ENCODE measurements around the gene RAB3IL1.

Gene RAB3IL1

DNA sequence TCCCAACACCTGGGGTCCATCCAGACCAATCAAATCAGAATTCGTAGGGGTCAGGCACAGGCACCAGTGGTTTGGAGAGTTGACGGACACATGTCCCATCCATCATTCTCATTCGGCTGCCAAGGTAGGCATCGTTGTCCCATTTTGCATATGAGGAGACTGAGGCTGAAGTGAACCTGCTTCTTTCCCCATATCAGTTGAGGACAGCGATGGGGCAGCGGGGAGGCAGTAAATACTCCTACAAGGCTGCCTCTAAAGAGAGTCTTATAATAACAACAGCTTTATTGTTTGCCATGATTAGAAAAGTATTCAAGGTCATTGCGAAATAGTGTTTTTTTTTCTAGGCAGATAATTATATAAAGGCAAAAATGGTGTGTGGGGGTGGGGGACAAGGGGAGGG lies 31.1 kb upstream of the RAB3IL1 start:
- no peaks in the 10 kb centered on the region for H4K20me1 ChIP-seq (ENCODE audit: low read depth, low read length)
- no peaks in the 10 kb centered on the region for H3K9me2 ChIP-seq (replicated peaks; ENCODE audit: insufficient read depth, low read length)
- no peak overlapping the region for H3K27ac ChIP-seq (ENCODE audit: low read depth, low read length)
- H3F3A ChIP-seq (ENCODE audit: insufficient read depth) = no peaks in the 10 kb centered on the region
- no peak overlapping the region for H3K4me2 ChIP-seq (ENCODE audit: low read depth, low read length, poor library complexity, severe bottlenecking)
- no peak overlapping the region for H2AFZ ChIP-seq (ENCODE audit: low read depth, low read length, severe bottlenecking)
- no peak overlapping the region for H3K4me3 ChIP-seq (ENCODE audit: insufficient read depth, low read length, poor library complexity, severe bottlenecking)
- H3K79me2 ChIP-seq (ENCODE audit: insufficient read depth, low read length) = no peaks in the 10 kb centered on the region
- TF ChIP-seq CTCF (IDR thresholded peaks at IDR 0.05; ENCODE audit: insufficient read depth, low read length, poor library complexity, severe bottlenecking) (no peak), EZH2phosphoT487 (conservative IDR thresholded peaks at IDR 0.05; ENCODE audit: low read length) (no peak)
- no peaks in the 10 kb centered on the region for H3K27me3 ChIP-seq (ENCODE audit: low read length)
- no peaks in the 10 kb centered on the region for H3K36me3 ChIP-seq (ENCODE audit: low read length)
- no peaks in the 10 kb centered on the region for H3K9me3 ChIP-seq (ENCODE audit: insufficient read depth, low read length)
- no peak overlapping the region for H3K9ac ChIP-seq (ENCODE audit: low read length)

GRCh38 chr11:61947486-61948210 lies 30.3 kb upstream of the RAB3IL1 start:
- H3K9me3 ChIP-seq (ENCODE audit: insufficient read depth, low read length) = no peaks in the 10 kb centered on the region
- H3K27me3 ChIP-seq (ENCODE audit: low read length) = no peaks in the 10 kb centered on the region
- H3F3A ChIP-seq (ENCODE audit: insufficient read depth) = no peaks in the 10 kb centered on the region
- no peak overlapping the region for H3K9ac ChIP-seq (ENCODE audit: low read length)
- peak; percentile 89 for TF ChIP-seq CTCF (IDR thresholded peaks at IDR 0.05; ENCODE audit: insufficient read depth, low read length, poor library complexity, severe bottlenecking)
- no peak for TF ChIP-seq EZH2phosphoT487 (conservative IDR thresholded peaks at IDR 0.05; ENCODE audit: low read length)
- no peaks in the 10 kb centered on the region for H3K36me3 ChIP-seq (ENCODE audit: low read length)
- H3K9me2 ChIP-seq (replicated peaks; ENCODE audit: insufficient read depth, low read length) = no peaks in the 10 kb centered on the region
- no peaks in the 10 kb centered on the region for H4K20me1 ChIP-seq (ENCODE audit: low read depth, low read length)
- H3K27ac ChIP-seq (ENCODE audit: low read depth, low read length) = no peak overlapping the region
- H2AFZ ChIP-seq (ENCODE audit: low read depth, low read length, severe bottlenecking) = no peak overlapping the region
- H3K4me2 ChIP-seq (ENCODE audit: low read depth, low read length, poor library complexity, severe bottlenecking) = no peak overlapping the region
- no peaks in the 10 kb centered on the region for H3K79me2 ChIP-seq (ENCODE audit: insufficient read depth, low read length)
- no peak overlapping the region for H3K4me3 ChIP-seq (ENCODE audit: insufficient read depth, low read length, poor library complexity, severe bottlenecking)

GRCh38 chr11:61946894-61947293 lies 29.5 kb upstream of the RAB3IL1 start:
- H3K36me3 ChIP-seq (ENCODE audit: low read length) = no peaks in the 10 kb centered on the region
- H3F3A ChIP-seq (ENCODE audit: insufficient read depth) = no peaks in the 10 kb centered on the region
- no peaks in the 10 kb centered on the region for H4K20me1 ChIP-seq (ENCODE audit: low read depth, low read length)
- H3K27ac ChIP-seq (ENCODE audit: low read depth, low read length) = no peak overlapping the region
- TF ChIP-seq EZH2phosphoT487 (conservative IDR thresholded peaks at IDR 0.05; ENCODE audit: low read length) (no peak), CTCF (IDR thresholded peaks at IDR 0.05; ENCODE audit: insufficient read depth, low read length, poor library complexity, severe bottlenecking) (no peak)
- no peaks in the 10 kb centered on the region for H3K9me3 ChIP-seq (ENCODE audit: insufficient read depth, low read length)
- no peaks in the 10 kb centered on the region for H3K9me2 ChIP-seq (replicated peaks; ENCODE audit: insufficient read depth, low read length)
- H3K9ac ChIP-seq (ENCODE audit: low read length) = no peak overlapping the region
- H3K27me3 ChIP-seq (ENCODE audit: low read length) = no peaks in the 10 kb centered on the region
- H3K79me2 ChIP-seq (ENCODE audit: insufficient read depth, low read length) = no peaks in the 10 kb centered on the region
- H3K4me2 ChIP-seq (ENCODE audit: low read depth, low read length, poor library complexity, severe bottlenecking) = no peak overlapping the region
- H3K4me3 ChIP-seq (ENCODE audit: insufficient read depth, low read length, poor library complexity, severe bottlenecking) = no peak overlapping the region
- no peak overlapping the region for H2AFZ ChIP-seq (ENCODE audit: low read depth, low read length, severe bottlenecking)

Measured in SU-DHL-6 (cell line).